Omental fat pad (tissue), 4 donors: ENCODE results near the gene RNF4. TPM values are rescaled to one million over a fixed set of nuclear protein-coding genes. Genes with fewer than 3 reads are reported as not detected.
"Not testable (repeated sequence)": the region's sequence is repeated elsewhere in the genome, so short reads cannot be mapped to it uniquely, and the experiment has no call there.

Experiments
- ATAC-seq: fragments of 150-250 bp; one replicate; pipeline ENCODE4 v1.9.1; 2016; ENCODE audit warnings: mild to moderate bottlenecking, moderate library complexity; ENCODE audit not compliant: low FRiP score
- DNase-seq: peaks from one replicate; pipeline ENCODE4 v3.0.0-alpha.2; 2019; ENCODE audit warnings: low spot score
- CTCF ChIP-seq, 3 donors: fragments of 450-650 bp; IDR thresholded peaks; one replicate each; pipeline ENCODE4 v1.5.1; 2016 to 2017; ENCODE audit warnings: antibody characterized with exemption in 3 of 3, mild to moderate bottlenecking in 3 of 3, moderate library complexity in 2 of 3
- total RNA-seq, 4 donors: library from RNA; depleted of rRNA; stranded (reverse); fragments of >200 nt; gene quantifications; one replicate each; pipeline ENCODE4 v1.1.0, GENCODE V29; 2016

RNF4 gene
- total RNA-seq, 4 donors from 2014 or later = 38.5 to 90.1 (median 44.5) TPM

DNA sequence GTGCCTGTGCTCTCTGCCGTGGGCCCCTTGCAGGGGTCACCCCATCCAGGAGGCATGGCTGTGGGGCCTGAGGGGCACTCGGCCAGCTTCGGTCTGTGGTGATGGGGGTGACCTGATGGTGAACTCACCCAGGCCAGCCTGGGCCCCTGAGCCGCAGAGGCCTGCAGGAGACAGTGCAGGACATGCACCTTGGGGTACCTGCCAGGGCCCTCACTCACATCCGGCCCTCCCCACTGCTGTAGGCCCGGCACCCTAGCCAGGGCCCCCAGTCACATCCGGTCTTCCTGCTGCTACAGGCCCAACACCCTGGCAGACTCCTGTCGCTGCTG, 42.9 kb upstream of the RNF4 start:
- no peak for ATAC-seq
- no peak for TF ChIP-seq CTCF (IDR thresholded peaks at IDR 0.05)

GRCh38 chr4:2426711-2427275, 42.1 kb upstream of the RNF4 start:
- no peak for TF ChIP-seq CTCF (IDR thresholded peaks at IDR 0.05)
- DNase-seq = no peak

More for the DNA sequence above, 42.9 kb upstream of the RNF4 start:
- DNase-seq = no peak

DNA sequence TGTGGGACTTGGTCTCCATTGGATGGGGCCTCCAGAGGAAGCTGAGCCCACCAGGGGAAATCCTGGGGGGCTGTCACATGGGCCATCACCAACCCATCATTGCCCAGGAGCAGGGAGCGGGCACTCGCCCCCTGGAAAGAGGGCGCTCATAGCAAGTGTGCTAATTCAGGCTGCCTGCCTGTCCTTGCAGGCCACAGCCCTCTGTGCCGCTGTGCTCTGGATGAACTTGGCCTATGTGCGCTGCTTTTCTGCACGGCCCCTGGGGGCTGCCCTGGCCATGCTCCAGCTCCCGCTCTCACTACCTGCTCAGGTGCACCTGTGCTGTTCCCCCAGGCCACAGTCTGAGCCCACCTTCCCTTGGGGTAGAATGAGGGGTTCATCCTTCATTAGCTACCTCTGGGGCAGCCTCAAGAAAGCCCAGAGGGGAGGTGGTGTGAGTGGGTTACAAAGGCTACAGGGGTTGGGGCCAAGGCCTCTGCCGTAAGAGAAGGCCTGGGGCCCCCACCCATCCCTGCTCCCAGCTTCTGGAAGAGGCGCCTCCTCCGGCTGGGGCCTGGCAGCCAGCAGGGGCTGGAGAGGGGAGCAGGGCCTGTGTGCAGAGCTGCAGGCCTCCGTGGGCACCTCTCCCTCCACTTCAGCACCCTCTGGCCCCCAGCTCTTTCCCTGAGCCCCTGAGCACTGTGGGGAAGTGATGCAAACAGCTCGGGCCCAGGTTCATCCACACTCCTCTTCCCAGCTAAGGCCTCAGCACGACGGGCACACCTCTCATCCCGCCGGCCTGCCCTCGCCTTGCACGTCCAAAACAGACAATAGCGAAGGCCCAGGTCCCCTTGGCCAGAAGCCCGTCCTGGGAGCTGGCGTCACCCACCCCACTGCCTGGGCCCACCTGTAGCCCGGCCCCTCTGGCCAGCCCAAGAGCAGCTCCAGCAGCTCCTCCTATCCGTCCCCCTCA, 41.2 kb upstream of the RNF4 start:
- DNase-seq = no peak
- ATAC-seq = no peak

More at GRCh38 chr4:2426711-2427275, 42.1 kb upstream of the RNF4 start:
- ATAC-seq = no peak

GRCh38 chr4:2428496-2429213, 40.3 kb upstream of the RNF4 start:
- TF ChIP-seq CTCF (IDR thresholded peaks at IDR 0.05) = no peak
- ATAC-seq (no peak), DNase-seq (no peak)

More for the DNA sequence above, 41.2 kb upstream of the RNF4 start:
- no peak for TF ChIP-seq CTCF (IDR thresholded peaks at IDR 0.05)

GRCh38 chr4:2429945-2430757, 38.8 kb upstream of the RNF4 start:
- not testable (repeated sequence) for ATAC-seq

DNA sequence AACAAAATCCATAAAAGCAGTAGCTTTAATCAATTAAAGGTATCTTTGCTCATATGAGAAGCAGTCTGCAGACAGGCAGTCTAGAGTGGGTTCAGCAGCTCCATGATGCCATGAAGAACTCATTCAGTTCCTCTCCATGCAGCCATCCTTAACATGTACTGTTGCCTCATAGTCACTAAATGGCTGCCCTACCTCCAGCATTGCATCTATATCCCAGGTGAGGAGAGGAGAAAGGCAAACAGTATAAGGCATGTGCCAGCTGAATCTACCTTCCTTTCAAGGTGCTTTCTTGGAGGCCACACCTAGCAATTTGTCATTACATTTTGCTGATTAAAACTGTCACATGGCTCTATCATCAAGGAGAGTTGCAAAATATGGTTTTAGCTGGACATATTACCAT, 36.9 kb upstream of the RNF4 start:
- no peak for DNase-seq
- ATAC-seq = no peak
- TF ChIP-seq CTCF (IDR thresholded peaks at IDR 0.05) = no peak

More at GRCh38 chr4:2429945-2430757, 38.8 kb upstream of the RNF4 start:
- not testable (repeated sequence) for DNase-seq
